K562 (cell line): ENCODE measurements around the gene KHDC1L. TPM values are rescaled to one million over a fixed set of nuclear protein-coding genes. Genes with fewer than 3 reads are reported as not detected.

Experiments used
- ATF1 ChIP-seq, 2 experiments: fragments of 450-650 bp in 1 of 2; IDR thresholded peaks; 2 replicates each; pipeline ENCODE4 v1.6.1; 2016; ENCODE audit warnings: missing compliant biosample characterization in 1 of 2, missing genetic modification characterization in 1 of 2
- CHD7 ChIP-seq: fragments of 200-600 bp; sonication (generic); IDR thresholded peaks from one replicate; pipeline ENCODE4 v1.6.1; 2012; ENCODE audit warnings: mild to moderate bottlenecking, low read depth, low read length, inconsistent platforms
- polyA plus RNA-seq, 8 experiments: library from polyadenylated mRNA; depleted of rRNA in 4 of 8; stranded (reverse) in 5 of 8; unstranded in 3 of 8; fragments of >200 nt; fragmentation: Nextera tagmentation in 2 of 8; fragmentation: Illumina TruSeq in 1 of 8; extraction: Ambion mirVana in 2 of 8; extraction: Trizol in 1 of 8; gene quantifications; 2 replicates each; pipeline versions ENCODE4 v1.2.1 to v1.2.3, GENCODE V29; 2011 to 2014; ENCODE audit warnings: inconsistent platforms in 1 of 8, missing spikeins in 1 of 8
- total RNA-seq, 7 experiments: library from RNA; depleted of rRNA in 6 of 7; stranded (reverse); fragments of >200 nt in 6 of 7; fragmentation: Illumina TruSeq in 2 of 7; extraction: Trizol in 2 of 7; gene quantifications; 2 replicates each; pipeline versions ENCODE4 v1.2.1 to v1.2.3, GENCODE V29; 2011 to 2021; ENCODE audit warnings: low replicate concordance in 1 of 7

KHDC1L gene
- total and polyA plus RNA-seq, 9 of the 15 experiments (the other 6 are each of a cell fraction or from before 2014, with no cell fraction given) = 0.33 to 1.9 (median 0.54) TPM

- TF ChIP-seq CHD7 (no peak), ATF1 (CRISPR knock-in tag; IDR thresholded peaks at IDR 0.05) (no peak), ATF1 (tag; IDR thresholded peaks at IDR 0.05) (no peak)
- TF ChIP-seq, all 486 proteins: peak for 0
Observed at GRCh38 chr6:73240730-73241129, 15.4 kb upstream of the KHDC1L start (continued).
